ENCODE results near the gene CACNB1. TPM values are rescaled to one million over a fixed set of nuclear protein-coding genes. Genes with fewer than 3 reads are reported as not detected.

The CACNB1 gene
- total and polyA plus RNA-seq, 2 experiments from 2014 or later, result 1.9 to 4.2 TPM

DNA sequence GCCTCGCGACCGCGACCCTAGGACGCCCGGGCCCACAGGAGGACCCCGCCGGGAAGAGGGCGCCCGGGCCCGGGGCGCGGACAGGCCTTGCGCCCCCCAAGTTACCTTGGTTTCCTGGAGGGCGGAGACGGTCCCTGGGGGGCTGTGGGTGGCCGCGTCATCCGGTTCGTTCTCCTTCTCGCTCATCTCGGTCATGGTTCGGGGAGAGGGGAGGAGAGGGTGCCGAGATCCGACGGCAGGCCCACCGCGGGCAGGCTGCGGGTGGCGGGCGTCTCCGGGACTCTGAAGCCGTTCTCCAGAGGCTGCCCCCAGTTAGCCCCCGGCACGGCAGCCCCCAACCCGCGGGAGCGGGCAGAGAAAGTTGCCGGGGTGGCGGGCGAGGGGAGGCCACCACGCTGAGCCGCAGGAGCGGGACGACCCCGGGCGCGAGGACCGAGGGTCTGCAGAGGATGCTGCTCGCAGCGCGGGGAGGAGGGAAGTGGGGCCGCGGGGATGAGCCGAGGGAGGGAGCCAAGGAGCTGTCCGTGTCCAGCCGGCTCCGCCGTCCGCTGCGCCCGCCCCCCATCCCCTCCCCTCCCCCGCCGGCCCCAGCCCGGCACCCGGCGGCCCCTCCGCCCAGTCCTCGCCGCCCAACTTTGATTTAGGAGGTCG, 28.0 kb upstream of the CACNB1 start, which contains the start of gene STAC2:
TSS of gene STAC2 (minus strand) at position 638 of the 651 bp plus-strand sequence. CDS start at position 195, 443 bp downstream.
- Histone ChIP-seq H3K79me2 (no peaks in the 10 kb centered on the region), H4K20me1 (ENCODE audit: insufficient read depth, poor library complexity, severe bottlenecking) (no peaks in the 10 kb centered on the region), H3K9me2 (replicated peaks; ENCODE audit: insufficient read depth) (no peaks in the 10 kb centered on the region), H3K9me3 (ENCODE audit: low read depth) (no peaks in the 10 kb centered on the region), H3K4me1 (ENCODE audit: insufficient read depth) (peaks cover 10% of the 10 kb centered on the region), H3K27ac (no peak within 1 kb of the TSS), H3K36me3 (replicated peaks; ENCODE audit: insufficient read depth, low read depth) (no peaks in the 10 kb centered on the region), H3K4me3 (peak within 1 kb of the TSS; percentile 27), H3K27me3 (peaks cover 53% of the 10 kb centered on the region), H3K4me2 (peak within 1 kb of the TSS; percentile 94), H2AFZ (peak within 1 kb of the TSS; percentile 66)
- no peak for DNase-seq (ENCODE audit: low spot score)
- 5% methylated on average over 24 of the region's 71 CpGs for WGBS (ENCODE audit: low lambda C conversion rate, missing lambda C conversion rate)
- TF ChIP-seq CTCF (IDR thresholded peaks at IDR 0.05; ENCODE audit: poor library complexity) (no peak), EZH2 (IDR thresholded peaks at IDR 0.05; ENCODE audit: borderline replicate concordance) (peak; percentile 77)

GRCh38 chr17:39224778-39225307, 27.4 kb upstream of the CACNB1 start:
- no peak for DNase-seq (ENCODE audit: low spot score)
- 4% methylated on average over 64 of the region's 68 CpGs for WGBS (ENCODE audit: low lambda C conversion rate, missing lambda C conversion rate)
- H3K9me3 ChIP-seq (ENCODE audit: low read depth), result no peaks in the 10 kb centered on the region
- no peak overlapping the region for H3K4me3 ChIP-seq
- peak overlapping the region; percentile 66 for H2AFZ ChIP-seq
- H3K36me3 ChIP-seq (replicated peaks; ENCODE audit: insufficient read depth, low read depth), result no peaks in the 10 kb centered on the region
- H3K27me3 ChIP-seq, result peaks cover 54% of the 10 kb centered on the region
- H3K27ac ChIP-seq, result no peak overlapping the region
- no peak for TF ChIP-seq CTCF (IDR thresholded peaks at IDR 0.05; ENCODE audit: poor library complexity)
- peak; percentile 73 for TF ChIP-seq EZH2phosphoT487 (IDR thresholded peaks at IDR 0.05; ENCODE audit: low read depth, severe bottlenecking, unreplicated experiment)
- peak; percentile 62 for TF ChIP-seq EZH2 (IDR thresholded peaks at IDR 0.05; ENCODE audit: borderline replicate concordance)
- peaks cover 10% of the 10 kb centered on the region for H3K4me1 ChIP-seq (ENCODE audit: insufficient read depth)
- no peaks in the 10 kb centered on the region for H4K20me1 ChIP-seq (ENCODE audit: insufficient read depth, poor library complexity, severe bottlenecking)
- H3K9me2 ChIP-seq (replicated peaks; ENCODE audit: insufficient read depth), result no peaks in the 10 kb centered on the region
- H3K4me2 ChIP-seq, result peak overlapping the region; percentile 94
- H3K79me2 ChIP-seq, result no peaks in the 10 kb centered on the region

DNA sequence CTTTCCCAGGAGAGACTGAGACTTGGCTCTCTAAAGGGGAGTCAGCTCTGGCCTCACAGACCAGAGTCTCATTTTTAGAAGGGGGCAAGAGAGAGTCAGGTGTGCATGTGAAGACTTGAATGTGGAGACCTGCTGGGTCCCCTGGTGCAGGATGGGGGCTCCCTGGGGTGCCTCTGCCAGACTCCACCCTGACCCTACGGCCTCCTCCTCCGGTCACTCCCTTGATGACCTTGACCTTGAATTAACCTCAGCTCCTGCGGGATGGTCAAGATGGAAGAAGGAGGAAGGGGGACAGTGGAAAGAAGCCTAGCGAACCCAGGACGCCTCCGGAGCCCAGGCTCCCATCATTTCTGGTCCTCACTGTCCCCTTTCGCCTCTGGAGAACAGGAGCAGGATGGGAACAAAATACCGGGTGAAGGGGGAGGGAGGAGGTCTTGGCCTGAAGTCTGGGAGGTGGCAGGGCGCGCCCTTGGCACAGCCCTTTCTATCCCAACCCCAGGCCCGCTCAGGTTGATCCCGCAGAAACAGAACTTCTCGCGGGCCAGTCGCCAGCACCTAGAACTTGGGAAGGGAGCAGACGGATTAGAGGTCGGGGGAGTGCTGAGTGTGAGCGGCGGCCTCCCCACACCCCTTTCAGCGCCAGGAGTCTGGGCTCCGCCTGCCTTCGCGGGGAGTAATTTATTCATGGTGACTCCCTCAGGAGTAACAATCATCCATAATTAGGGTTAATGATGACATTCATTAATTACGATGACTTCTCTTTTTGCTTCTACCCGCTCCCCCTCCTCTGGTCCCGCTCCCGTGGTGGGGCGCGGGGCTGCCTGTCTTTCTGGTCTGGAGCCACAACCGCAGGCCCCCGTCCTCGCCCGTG, 26.7 kb upstream of the CACNB1 start:
- no peaks in the 10 kb centered on the region for H3K9me3 ChIP-seq (ENCODE audit: low read depth)
- no peak overlapping the region for H3K27ac ChIP-seq
- H3K27me3 ChIP-seq, result peaks cover 61% of the 10 kb centered on the region
- H3K4me2 ChIP-seq, result peak overlapping the region; percentile 94
- WGBS (ENCODE audit: low lambda C conversion rate, missing lambda C conversion rate), result 25% methylated on average over 33 of the region's 33 CpGs
- peak overlapping the region; percentile 31 for H2AFZ ChIP-seq
- TF ChIP-seq CTCF (IDR thresholded peaks at IDR 0.05; ENCODE audit: poor library complexity) (no peak), EZH2phosphoT487 (IDR thresholded peaks at IDR 0.05; ENCODE audit: low read depth, severe bottlenecking, unreplicated experiment) (no peak), EZH2 (IDR thresholded peaks at IDR 0.05; ENCODE audit: borderline replicate concordance) (no peak)
- no peaks in the 10 kb centered on the region for H3K79me2 ChIP-seq
- no peaks in the 10 kb centered on the region for H3K36me3 ChIP-seq (replicated peaks; ENCODE audit: insufficient read depth, low read depth)
- peaks cover 10% of the 10 kb centered on the region for H3K4me1 ChIP-seq (ENCODE audit: insufficient read depth)
- H3K9me2 ChIP-seq (replicated peaks; ENCODE audit: insufficient read depth), result no peaks in the 10 kb centered on the region
- no peak overlapping the region for H3K4me3 ChIP-seq
- no peaks in the 10 kb centered on the region for H4K20me1 ChIP-seq (ENCODE audit: insufficient read depth, poor library complexity, severe bottlenecking)
- no peak for DNase-seq (ENCODE audit: low spot score)

All from hepatocyte (in vitro differentiated cells).